ENCODE measurements around the gene CCP110.

CCP110 gene

GRCh38 chr16:19548144-19548543, 24.4 kb downstream of the CCP110 start:
- H3K4me1 ChIP-seq (ENCODE audit: insufficient read depth, low read length): no peaks in the 10 kb centered on the region
- H3K9ac ChIP-seq (ENCODE audit: low read depth, low read length): no peak overlapping the region
- H3K9me3 ChIP-seq (ENCODE audit: control insufficient read depth, insufficient read depth, low read length): no peaks in the 10 kb centered on the region
- peaks cover 3% of the 10 kb centered on the region; the same call in 1 of the 2 replicates for H3K36me3 ChIP-seq (ENCODE audit: insufficient read depth, low read length)

GRCh38 chr16:19549673-19550072, 25.9 kb downstream of the CCP110 start:
- Histone ChIP-seq H3K9me3 (ENCODE audit: control insufficient read depth, insufficient read depth, low read length) (no peaks in the 10 kb centered on the region), H3K9ac (ENCODE audit: low read depth, low read length) (no peak overlapping the region), H3K36me3 (ENCODE audit: insufficient read depth, low read length) (peaks cover 3% of the 10 kb centered on the region; the same call in 1 of the 2 replicates), H3K4me1 (ENCODE audit: insufficient read depth, low read length) (no peaks in the 10 kb centered on the region)

GRCh38 chr16:19555186-19555937, 31.6 kb downstream of the CCP110 start, which contains the start of gene VPS35L:
VPS35L (plus strand) TSS chr16:19555703; CDS start chr16:19555730, 27 bp downstream.
- Histone ChIP-seq H3K36me3 (ENCODE audit: insufficient read depth, low read length) (no peaks in the 10 kb centered on the region), H3K9ac (ENCODE audit: low read depth, low read length) (peak within 1 kb of the TSS; percentile 96), H3K4me1 (ENCODE audit: insufficient read depth, low read length) (no peaks in the 10 kb centered on the region), H3K9me3 (ENCODE audit: control insufficient read depth, insufficient read depth, low read length) (no peaks in the 10 kb centered on the region)

GRCh38 chr16:19555938-19556771, 32.4 kb downstream of the CCP110 start:
- no peaks in the 10 kb centered on the region for H3K4me1 ChIP-seq (ENCODE audit: insufficient read depth, low read length)
- H3K9me3 ChIP-seq (ENCODE audit: control insufficient read depth, insufficient read depth, low read length): no peaks in the 10 kb centered on the region
- H3K9ac ChIP-seq (ENCODE audit: low read depth, low read length): peak overlapping the region; percentile 96
- H3K36me3 ChIP-seq (ENCODE audit: insufficient read depth, low read length): no peaks in the 10 kb centered on the region

- no peak overlapping the region for H3K9ac ChIP-seq (ENCODE audit: low read depth, low read length)
- no peaks in the 10 kb centered on the region; the same call in none of the 2 replicates for H3K9me3 ChIP-seq (ENCODE audit: control insufficient read depth, insufficient read depth, low read length)
- H3K36me3 ChIP-seq (ENCODE audit: insufficient read depth, low read length): peaks cover 3% of the 10 kb centered on the region; the same call in 1 of the 2 replicates
- H3K4me1 ChIP-seq (ENCODE audit: insufficient read depth, low read length): no peaks in the 10 kb centered on the region
Observed at GRCh38 chr16:19559242-19559910, 35.6 kb downstream of the CCP110 start.

- Histone ChIP-seq H3K36me3 (ENCODE audit: insufficient read depth, low read length) (peaks cover 3% of the 10 kb centered on the region; the same call in 1 of the 2 replicates), H3K9ac (ENCODE audit: low read depth, low read length) (no peak overlapping the region), H3K4me1 (ENCODE audit: insufficient read depth, low read length) (no peaks in the 10 kb centered on the region), H3K9me3 (ENCODE audit: control insufficient read depth, insufficient read depth, low read length) (no peaks in the 10 kb centered on the region; the same call in none of the 2 replicates)
Observed at GRCh38 chr16:19560078-19560477, 36.3 kb downstream of the CCP110 start.

- Histone ChIP-seq H3K36me3 (ENCODE audit: insufficient read depth, low read length) (peaks cover 3% of the 10 kb centered on the region; the same call in 1 of the 2 replicates), H3K9ac (ENCODE audit: low read depth, low read length) (no peak overlapping the region), H3K4me1 (ENCODE audit: insufficient read depth, low read length) (no peaks in the 10 kb centered on the region), H3K9me3 (ENCODE audit: control insufficient read depth, insufficient read depth, low read length) (no peaks in the 10 kb centered on the region; the same call in none of the 2 replicates)
Observed at GRCh38 chr16:19563377-19563776, 39.6 kb downstream of the CCP110 start.

- Histone ChIP-seq H3K9me3 (ENCODE audit: control insufficient read depth, insufficient read depth, low read length) (no peaks in the 10 kb centered on the region; the same call in none of the 2 replicates), H3K4me1 (ENCODE audit: insufficient read depth, low read length) (no peaks in the 10 kb centered on the region), H3K9ac (ENCODE audit: low read depth, low read length) (no peak overlapping the region), H3K36me3 (ENCODE audit: insufficient read depth, low read length) (peaks cover 7% of the 10 kb centered on the region; the same call in 1 of the 2 replicates)
Observed at GRCh38 chr16:19566362-19566761, 42.6 kb downstream of the CCP110 start.

- Histone ChIP-seq H3K4me1 (ENCODE audit: insufficient read depth, low read length) (no peaks in the 10 kb centered on the region), H3K9ac (ENCODE audit: low read depth, low read length) (no peak overlapping the region), H3K36me3 (ENCODE audit: insufficient read depth, low read length) (peaks cover 7% of the 10 kb centered on the region), H3K9me3 (ENCODE audit: control insufficient read depth, insufficient read depth, low read length) (no peaks in the 10 kb centered on the region; the same call in 1 of the 2 replicates)
Observed at GRCh38 chr16:19567560-19567959, 43.8 kb downstream of the CCP110 start.

GRCh38 chr16:19573997-19574396, 50.3 kb downstream of the CCP110 start:
- H3K9ac ChIP-seq (ENCODE audit: low read depth, low read length): no peak overlapping the region
- H3K36me3 ChIP-seq (ENCODE audit: insufficient read depth, low read length): peaks cover 11% of the 10 kb centered on the region
- no peaks in the 10 kb centered on the region for H3K9me3 ChIP-seq (ENCODE audit: control insufficient read depth, insufficient read depth, low read length)

GRCh38 chr16:19574615-19575014, 50.9 kb downstream of the CCP110 start:
- Histone ChIP-seq H3K36me3 (ENCODE audit: insufficient read depth, low read length) (peaks cover 10% of the 10 kb centered on the region), H3K9me3 (ENCODE audit: control insufficient read depth, insufficient read depth, low read length) (no peaks in the 10 kb centered on the region), H3K4me1 (ENCODE audit: insufficient read depth, low read length) (no peaks in the 10 kb centered on the region), H3K9ac (ENCODE audit: low read depth, low read length) (no peak overlapping the region)

More at GRCh38 chr16:19573997-19574396, 50.3 kb downstream of the CCP110 start:
- H3K4me1 ChIP-seq (ENCODE audit: insufficient read depth, low read length): no peaks in the 10 kb centered on the region

GRCh38 chr16:19578378-19578971, 54.7 kb downstream of the CCP110 start:
- Histone ChIP-seq H3K9ac (ENCODE audit: low read depth, low read length) (no peak overlapping the region), H3K4me1 (ENCODE audit: insufficient read depth, low read length) (no peaks in the 10 kb centered on the region), H3K36me3 (ENCODE audit: insufficient read depth, low read length) (peaks cover 23% of the 10 kb centered on the region), H3K9me3 (ENCODE audit: control insufficient read depth, insufficient read depth, low read length) (peaks cover 10% of the 10 kb centered on the region; the same call in 1 of the 2 replicates)

- peaks cover 23% of the 10 kb centered on the region for H3K36me3 ChIP-seq (ENCODE audit: insufficient read depth, low read length)
Observed at GRCh38 chr16:19582050-19582831, 58.5 kb downstream of the CCP110 start.

More at GRCh38 chr16:19582050-19582831, 58.5 kb downstream of the CCP110 start:
- H3K9me3 ChIP-seq (ENCODE audit: control insufficient read depth, insufficient read depth, low read length): peaks cover 10% of the 10 kb centered on the region; the same call in 1 of the 2 replicates
- no peaks in the 10 kb centered on the region for H3K4me1 ChIP-seq (ENCODE audit: insufficient read depth, low read length)
- H3K9ac ChIP-seq (ENCODE audit: low read depth, low read length): no peak overlapping the region
